ENCODE measurements around the gene WDR64.

The WDR64 gene

DNA sequence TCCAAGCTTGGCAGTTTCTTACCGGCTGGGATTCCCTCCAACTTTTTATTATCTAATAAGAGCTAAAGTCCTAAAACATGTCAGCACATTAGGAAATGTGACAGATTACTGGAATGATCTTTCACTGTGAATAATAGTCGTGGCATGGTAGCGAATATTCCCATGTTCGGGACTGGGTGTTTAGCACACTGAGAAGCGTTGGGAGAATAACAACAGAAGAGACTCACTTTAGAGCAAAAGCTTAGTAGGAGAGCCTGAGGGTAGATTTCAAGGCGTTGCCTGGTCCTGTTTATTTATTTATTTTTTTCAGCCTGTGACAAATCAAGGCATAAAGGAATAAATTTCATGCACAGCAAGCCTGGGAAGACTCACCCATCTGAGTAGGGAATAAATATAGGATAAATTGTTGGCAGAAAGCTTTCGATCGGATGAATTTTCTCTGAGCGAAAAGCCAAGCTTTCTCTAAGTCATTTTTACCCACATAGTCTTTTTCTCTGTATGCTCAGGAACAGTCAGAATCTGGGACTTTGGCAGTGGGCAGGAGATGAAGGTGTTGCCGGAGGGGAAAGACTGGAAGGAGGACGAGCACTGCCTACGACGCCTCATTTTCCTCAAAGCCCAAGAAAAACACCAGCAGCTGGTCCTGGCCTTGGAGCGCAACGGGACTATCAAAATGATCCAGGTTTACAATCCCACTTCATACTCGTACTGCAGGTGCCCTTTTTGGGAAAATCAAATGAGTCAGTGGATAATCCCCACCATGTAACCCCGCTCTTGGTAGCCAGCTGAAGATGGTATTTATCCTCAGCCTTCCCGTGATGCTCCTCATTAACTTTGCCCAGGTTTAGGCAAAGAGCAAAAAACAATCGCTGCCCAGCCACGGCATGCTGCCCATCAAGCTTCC, 97.2 kb downstream of the WDR64 start:
- TF ChIP-seq, protein P1, sequence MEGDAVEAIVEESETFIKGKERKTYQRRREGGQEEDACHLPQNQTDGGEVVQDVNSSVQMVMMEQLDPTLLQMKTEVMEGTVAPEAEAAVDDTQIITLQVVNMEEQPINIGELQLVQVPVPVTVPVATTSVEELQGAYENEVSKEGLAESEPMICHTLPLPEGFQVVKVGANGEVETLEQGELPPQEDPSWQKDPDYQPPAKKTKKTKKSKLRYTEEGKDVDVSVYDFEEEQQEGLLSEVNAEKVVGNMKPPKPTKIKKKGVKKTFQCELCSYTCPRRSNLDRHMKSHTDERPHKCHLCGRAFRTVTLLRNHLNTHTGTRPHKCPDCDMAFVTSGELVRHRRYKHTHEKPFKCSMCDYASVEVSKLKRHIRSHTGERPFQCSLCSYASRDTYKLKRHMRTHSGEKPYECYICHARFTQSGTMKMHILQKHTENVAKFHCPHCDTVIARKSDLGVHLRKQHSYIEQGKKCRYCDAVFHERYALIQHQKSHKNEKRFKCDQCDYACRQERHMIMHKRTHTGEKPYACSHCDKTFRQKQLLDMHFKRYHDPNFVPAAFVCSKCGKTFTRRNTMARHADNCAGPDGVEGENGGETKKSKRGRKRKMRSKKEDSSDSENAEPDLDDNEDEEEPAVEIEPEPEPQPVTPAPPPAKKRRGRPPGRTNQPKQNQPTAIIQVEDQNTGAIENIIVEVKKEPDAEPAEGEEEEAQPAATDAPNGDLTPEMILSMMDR (conservative IDR thresholded peaks at IDR 0.05) = no peak
- H3K27ac ChIP-seq = no peak overlapping the region

DNA sequence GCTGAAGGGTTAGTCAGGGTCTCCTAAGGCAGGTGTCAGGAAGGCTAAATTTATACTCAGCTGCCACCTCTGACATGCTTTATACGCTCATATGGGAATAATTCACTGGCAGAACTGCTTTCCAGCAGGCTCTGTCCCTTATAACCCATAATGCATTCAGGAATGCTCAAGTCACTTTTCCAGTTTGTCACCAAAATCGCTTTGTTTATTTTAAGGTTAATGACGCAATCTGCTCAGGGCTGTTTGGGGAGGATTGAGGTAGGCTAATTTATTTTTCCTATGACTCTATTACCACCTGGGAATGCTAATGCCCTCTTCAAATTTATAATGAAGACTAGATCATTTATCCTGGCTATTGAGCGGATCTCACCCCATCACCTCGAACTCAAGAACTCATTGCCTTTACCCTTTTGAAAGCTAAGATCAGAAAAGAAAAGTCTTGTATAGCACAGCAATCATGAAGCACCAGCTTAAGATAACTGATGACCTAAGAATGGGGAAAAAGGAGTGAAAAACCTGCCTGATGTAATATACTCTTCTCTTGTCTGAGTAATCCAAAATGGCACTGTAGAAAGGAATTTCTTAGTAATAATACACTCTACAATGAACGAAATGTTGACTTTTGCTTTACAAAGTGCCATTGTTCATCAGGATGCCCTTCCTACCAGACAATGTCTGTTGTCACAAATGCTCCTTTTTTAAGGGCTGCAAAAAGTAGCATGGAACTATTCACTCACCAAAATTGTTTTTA, 98.0 kb downstream of the WDR64 start:
- TF ChIP-seq, protein P1 (conservative IDR thresholded peaks at IDR 0.05) = no peak
- H3K27ac ChIP-seq = no peak overlapping the region

DNA sequence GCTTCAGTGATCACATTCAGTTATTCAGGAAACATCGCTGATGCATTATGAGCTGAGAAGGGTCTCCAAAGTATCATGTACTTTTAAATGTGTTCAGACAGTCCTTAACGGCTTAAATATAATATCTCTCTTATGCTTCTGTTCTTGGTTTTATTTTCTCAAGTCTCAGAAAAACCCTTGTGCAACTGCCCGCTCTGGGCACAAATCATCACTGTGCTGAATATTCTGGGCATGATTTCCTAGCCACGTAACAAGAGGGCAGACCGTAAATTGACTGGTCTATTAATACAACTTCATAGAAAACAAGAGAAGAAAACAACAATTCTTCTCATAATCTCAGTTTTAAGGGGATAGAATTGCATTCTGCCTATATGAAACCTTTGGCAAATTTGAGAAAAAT, 99.4 kb downstream of the WDR64 start:
- no peak overlapping the region for H3K27ac ChIP-seq
- TF ChIP-seq, protein P1 (conservative IDR thresholded peaks at IDR 0.05) = no peak

DNA sequence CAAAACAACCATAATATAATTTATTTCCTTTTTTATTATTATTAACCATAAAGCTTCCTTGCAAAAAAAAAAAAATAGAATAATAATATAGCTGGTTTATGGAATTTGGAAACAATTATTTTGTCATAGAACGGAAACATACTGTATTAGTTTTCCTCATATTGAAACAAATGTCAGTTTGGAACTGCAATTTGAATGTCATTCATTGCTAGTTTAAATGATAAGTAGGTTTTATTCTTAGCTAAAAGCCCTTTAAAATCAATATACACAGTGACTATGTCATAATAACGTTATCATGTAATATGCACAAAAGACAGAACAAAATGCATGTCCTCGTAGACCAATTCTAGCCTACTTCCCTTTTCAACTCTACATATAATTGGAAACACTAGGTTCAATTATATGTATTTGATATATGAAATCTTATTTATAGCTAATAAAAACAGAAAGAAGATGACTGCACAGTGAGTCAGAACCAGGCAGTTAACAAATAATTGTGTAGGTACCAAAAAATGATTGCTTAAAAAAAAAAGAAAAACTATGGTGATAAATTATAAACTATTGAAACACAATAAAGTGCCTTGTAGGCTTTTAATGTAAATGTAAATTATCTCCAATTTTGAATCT, 110.7 kb downstream of the WDR64 start:
- H3K27ac ChIP-seq = no peak overlapping the region
- TF ChIP-seq, protein P1 (conservative IDR thresholded peaks at IDR 0.05) = no peak

DNA sequence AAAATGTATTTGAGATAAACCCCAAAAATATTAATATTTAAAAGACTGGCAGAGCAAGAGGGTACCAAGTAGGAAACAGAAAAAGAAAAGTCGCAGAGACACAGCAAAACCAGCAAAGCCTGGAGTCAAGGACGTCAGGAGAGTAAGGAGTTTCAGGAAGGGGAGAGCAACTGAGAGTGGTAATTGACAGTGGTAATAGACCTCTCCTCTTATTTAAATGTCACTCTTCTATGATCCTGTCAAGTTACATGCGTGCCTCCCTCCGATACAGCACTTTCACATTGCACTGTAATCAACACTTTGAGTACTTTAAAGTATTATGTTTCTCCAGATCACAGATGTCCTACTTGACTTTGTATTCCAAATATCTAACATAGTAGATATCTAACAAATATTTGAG, 113.3 kb downstream of the WDR64 start:
- TF ChIP-seq, protein P1 (conservative IDR thresholded peaks at IDR 0.05) = no peak
- no peak overlapping the region for H3K27ac ChIP-seq

DNA sequence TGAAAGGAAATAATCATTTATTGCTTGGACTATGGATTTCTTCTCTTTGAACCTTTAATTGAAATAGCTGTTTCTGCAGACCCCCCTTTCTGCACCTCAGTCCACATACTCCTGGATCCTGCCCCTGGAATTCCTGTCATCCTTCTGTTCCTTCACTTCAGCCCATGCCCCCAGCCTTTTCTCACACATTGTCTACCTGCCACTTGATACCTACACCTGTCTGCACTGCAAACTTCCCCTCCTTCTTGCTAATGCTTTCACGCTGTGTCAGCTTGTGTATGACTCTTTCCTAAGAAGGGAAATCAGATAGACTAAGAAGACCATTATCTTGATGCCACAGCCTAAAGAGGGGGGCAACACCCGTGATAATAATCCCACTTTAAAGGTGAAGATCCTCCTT, 115.7 kb downstream of the WDR64 start:
- TF ChIP-seq, protein P1 (conservative IDR thresholded peaks at IDR 0.05) = no peak
- no peak overlapping the region for H3K27ac ChIP-seq

DNA sequence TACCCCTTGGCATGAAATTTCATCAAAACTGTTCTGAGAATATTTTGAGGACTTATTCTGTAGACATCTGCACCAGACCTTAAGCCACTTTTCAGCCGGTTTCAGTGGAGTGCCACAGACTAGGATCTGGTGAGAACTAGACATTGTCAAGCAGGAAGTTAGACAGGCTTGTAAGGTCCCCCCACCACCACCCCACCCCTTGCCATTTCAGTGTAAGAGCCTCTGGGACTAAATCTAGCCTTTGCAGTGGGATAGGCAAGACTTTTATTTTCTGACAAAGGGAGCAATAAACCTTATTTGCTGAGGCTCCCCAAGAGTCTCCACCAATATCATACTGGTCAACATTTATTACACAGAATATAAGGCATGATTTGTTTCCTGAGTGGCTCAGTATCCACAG, 118.0 kb downstream of the WDR64 start:
- no peak overlapping the region for H3K27ac ChIP-seq
- TF ChIP-seq, protein P1 (conservative IDR thresholded peaks at IDR 0.05) = no peak
